GM23248 (cell line): ENCODE data around the gene MAP3K19. TPM values are rescaled to one million over a fixed set of nuclear protein-coding genes. Genes with fewer than 3 reads are reported as not detected.

Experiments
- DNase-seq: peaks from one replicate; pipeline ENCODE4 v3.0.0-alpha.2; 2015
- H2AFZ ChIP-seq: fragments of 200-600 bp; sonication (generic); 2 replicates; pipeline ENCODE4 v1.6.1; 2016; ENCODE audit warnings: antibody characterized with exemption
- H3F3A ChIP-seq: fragments of 200-600 bp; sonication (generic); 2 replicates; pipeline ENCODE4 v1.6.1; 2016; ENCODE audit warnings: mild to moderate bottlenecking, antibody characterized with exemption, mixed run types; ENCODE audit not compliant: insufficient read depth
- H3K27ac ChIP-seq: fragments of 200-600 bp; sonication (generic); 2 replicates; pipeline ENCODE4 v1.5.1; 2016; ENCODE audit warnings: mild to moderate bottlenecking
- H3K27me3 ChIP-seq: fragments of 200-600 bp; sonication (generic); replicated peaks from 2 replicates; pipeline ENCODE4 v1.6.1; 2016; ENCODE audit warnings: mild to moderate bottlenecking; ENCODE audit not compliant: insufficient read depth
- H3K36me3 ChIP-seq: fragments of 200-600 bp; sonication (generic); 2 replicates; pipeline ENCODE4 v1.6.1; 2016; ENCODE audit warnings: low read depth, mild to moderate bottlenecking
- H3K4me1 ChIP-seq: fragments of 200-600 bp; sonication (generic); 2 replicates; pipeline ENCODE4 v1.6.1; 2016; ENCODE audit warnings: mild to moderate bottlenecking; ENCODE audit not compliant: insufficient read depth
- H3K4me2 ChIP-seq: fragments of 200-600 bp; sonication (generic); one replicate; pipeline ENCODE4 v1.6.1; 2016; ENCODE audit warnings: mild to moderate bottlenecking; ENCODE audit not compliant: unreplicated experiment
- H3K4me3 ChIP-seq: fragments of 200-600 bp; sonication (generic); 2 replicates; pipeline ENCODE4 v1.5.1; 2016; ENCODE audit warnings: mild to moderate bottlenecking
- H3K79me2 ChIP-seq: fragments of 200-600 bp; sonication (generic); 2 replicates; pipeline ENCODE4 v1.6.1; 2016; ENCODE audit warnings: mild to moderate bottlenecking; ENCODE audit not compliant: insufficient read depth
- H3K9ac ChIP-seq: fragments of 200-600 bp; sonication (generic); 2 replicates; pipeline ENCODE4 v1.6.1; 2016; ENCODE audit warnings: mild to moderate bottlenecking
- H3K9me2 ChIP-seq: fragments of 200-600 bp; sonication (generic); 2 replicates; pipeline ENCODE4 v1.6.1; 2016; ENCODE audit warnings: mixed run types, mild to moderate bottlenecking, moderate library complexity; ENCODE audit not compliant: insufficient read depth
- H3K9me3 ChIP-seq: fragments of 200-600 bp; sonication (generic); one replicate; pipeline ENCODE4 v1.6.1; 2017; ENCODE audit warnings: low read depth
- H4K20me1 ChIP-seq: fragments of 200-600 bp; sonication (generic); 2 replicates; pipeline ENCODE4 v1.6.0; 2016; ENCODE audit not compliant: insufficient read depth
- EZH2 ChIP-seq: fragments of 200-600 bp; sonication (generic); IDR thresholded peaks from 2 replicates; pipeline ENCODE4 v1.6.1; 2018; ENCODE audit warnings: antibody characterized with exemption, mild to moderate bottlenecking; ENCODE audit not compliant: insufficient read depth, poor library complexity, severe bottlenecking
- EZH2phosphoT487 ChIP-seq: fragments of 200-600 bp; sonication (generic); IDR thresholded peaks from 2 replicates; pipeline ENCODE4 v1.6.1; 2018; ENCODE audit warnings: antibody characterized with exemption, moderate library complexity, mild to moderate bottlenecking, low read depth; ENCODE audit not compliant: insufficient read depth
- WGBS, 2 experiments: methylation state at CpG; one replicate each; pipeline ENCODE4 v1.1.6; 2015 to 2017; ENCODE audit warnings: low lambda C conversion rate in 2 of 2, low coverage in 1 of 2; ENCODE audit errors: missing lambda C conversion rate in 2 of 2; 5-methylcytosine and 5-hydroxymethylcytosine counted together
- in situ Hi-C: fragments of 300-500 bp; cut with MboI; formaldehyde crosslinking; loops from 2 replicates; pipeline ENCODE4 v1.15.0; 2020
- polyA plus RNA-seq: library from polyadenylated mRNA; unstranded; fragments of >200 nt; fragmentation: Nextera tagmentation; extraction: Ambion mirVana; gene quantifications from 2 replicates; pipeline ENCODE4 v1.2.1, GENCODE V29; 2016
- total RNA-seq: library from RNA; depleted of rRNA; stranded (reverse); fragments of >200 nt; shearing (Covaris generic); gene quantifications from 2 replicates; pipeline ENCODE4 v1.2.3, GENCODE V29; 2014

MAP3K19 gene
- total and polyA plus RNA-seq, 2 experiments from 2014 or later, result not detected

DNA sequence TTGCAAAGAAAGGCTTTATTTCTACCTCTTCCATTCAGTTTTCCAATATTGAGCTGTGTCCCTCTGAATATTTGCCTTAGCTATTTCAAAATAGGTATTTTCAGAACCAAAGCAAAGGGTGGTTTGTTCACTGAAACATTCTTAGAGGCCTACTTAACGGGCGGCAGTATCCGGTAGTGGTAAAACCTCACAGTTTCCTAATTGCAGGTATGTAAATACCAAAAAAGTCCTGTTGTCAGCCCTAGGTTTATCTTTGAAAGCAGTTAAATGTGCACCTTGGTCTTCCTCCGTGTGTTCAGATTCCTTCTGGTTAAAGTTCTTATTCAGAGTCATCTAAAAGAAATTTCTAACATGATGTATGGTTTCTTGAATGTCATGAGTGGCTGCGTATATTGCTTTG lies 89.8 kb downstream of the MAP3K19 start:
- no peak for TF ChIP-seq EZH2phosphoT487
- no peak for TF ChIP-seq EZH2
- peaks cover 49% of the 10 kb centered on the region for H3K36me3 ChIP-seq
- no peak overlapping the region for H2AFZ ChIP-seq
- no peak overlapping the region for H3K9ac ChIP-seq
- 87 to 90% methylated on average over 5 of the region's 5 CpGs for WGBS, 2 experiments
- DNase-seq, result no peak
- H3K4me3 ChIP-seq, result no peak overlapping the region
- H4K20me1 ChIP-seq, result no peaks in the 10 kb centered on the region; the same call in 1 of the 2 replicates
- peaks cover 19% of the 10 kb centered on the region for H3K79me2 ChIP-seq
- no peaks in the 10 kb centered on the region for H3K4me1 ChIP-seq
- no peak overlapping the region for H3K27ac ChIP-seq
- H3K4me2 ChIP-seq, result no peak overlapping the region
- H3K27me3 ChIP-seq, result no peaks in the 10 kb centered on the region
- H3K9me2 ChIP-seq, result no peaks in the 10 kb centered on the region
- H3K9me3 ChIP-seq, result no peaks in the 10 kb centered on the region
- H3F3A ChIP-seq, result peaks cover 14% of the 10 kb centered on the region; the same call in 1 of the 2 replicates
- in situ Hi-C loops, result no loop called here

DNA sequence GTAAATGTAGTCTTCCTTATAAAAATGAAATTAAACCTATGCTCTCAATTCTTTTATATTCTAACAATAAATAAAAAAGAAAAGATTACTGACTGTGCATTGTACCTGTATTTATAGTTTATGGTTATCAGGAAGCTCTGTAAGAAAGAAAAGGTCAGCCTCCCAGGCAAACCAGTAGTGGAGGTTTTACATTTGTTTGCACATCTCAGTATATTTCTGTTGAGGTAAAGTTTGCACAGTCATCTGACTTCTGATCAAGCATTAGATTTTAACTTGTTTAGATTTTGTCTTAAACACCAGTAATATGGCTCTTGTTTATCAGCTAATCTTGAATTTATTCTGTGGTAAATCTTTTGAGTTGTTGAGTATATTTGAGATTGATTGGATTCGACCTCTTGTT lies 91.5 kb downstream of the MAP3K19 start:
- no peak for DNase-seq
- no peaks in the 10 kb centered on the region for H3K27me3 ChIP-seq
- H3K9me2 ChIP-seq, result no peaks in the 10 kb centered on the region
- no peak overlapping the region for H3K27ac ChIP-seq
- no peaks in the 10 kb centered on the region for H3K9me3 ChIP-seq
- WGBS, 2 experiments, result 38 to 50% methylated on average over 1 of the region's 1 CpG
- TF ChIP-seq EZH2 (no peak), EZH2phosphoT487 (no peak)
- H3K36me3 ChIP-seq, result peaks cover 62% of the 10 kb centered on the region
- no peaks in the 10 kb centered on the region; the same call in 1 of the 2 replicates for H4K20me1 ChIP-seq
- no peak overlapping the region for H3K4me3 ChIP-seq
- no peaks in the 10 kb centered on the region for H3K4me1 ChIP-seq
- H2AFZ ChIP-seq, result no peak overlapping the region
- peaks cover 36% of the 10 kb centered on the region for H3K79me2 ChIP-seq
- H3K4me2 ChIP-seq, result no peak overlapping the region
- H3F3A ChIP-seq, result 0 out of 2 replicates have a peak, but pooled peaks cover 10% of the 10 kb centered on the region
- in situ Hi-C loops, result no loop called here
- H3K9ac ChIP-seq, result no peak overlapping the region

DNA sequence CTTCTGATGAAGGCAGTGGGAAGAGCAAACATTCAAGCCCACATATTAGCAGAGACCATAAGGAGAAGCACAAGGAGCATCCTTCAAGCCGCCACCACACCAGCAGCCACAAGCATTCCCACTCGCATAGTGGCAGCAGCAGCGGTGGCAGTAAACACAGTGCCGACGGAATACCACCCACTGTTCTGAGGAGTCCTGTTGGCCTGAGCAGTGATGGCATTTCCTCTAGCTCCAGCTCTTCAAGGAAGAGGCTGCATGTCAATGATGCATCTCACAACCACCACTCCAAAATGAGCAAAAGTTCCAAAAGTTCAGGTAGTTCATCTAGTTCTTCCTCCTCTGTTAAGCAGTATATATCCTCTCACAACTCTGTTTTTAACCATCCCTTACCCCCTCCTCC lies 93.2 kb downstream of the MAP3K19 start:
- TF ChIP-seq EZH2phosphoT487 (no peak), EZH2 (no peak)
- no peak for DNase-seq
- no peaks in the 10 kb centered on the region for H3K27me3 ChIP-seq
- H2AFZ ChIP-seq, result no peak overlapping the region
- no peaks in the 10 kb centered on the region; the same call in 1 of the 2 replicates for H4K20me1 ChIP-seq
- H3K4me3 ChIP-seq, result no peak overlapping the region
- 0 out of 2 replicates have a peak, but pooled peaks cover 7% of the 10 kb centered on the region for H3F3A ChIP-seq
- no peaks in the 10 kb centered on the region for H3K9me3 ChIP-seq
- no peaks in the 10 kb centered on the region for H3K4me1 ChIP-seq
- in situ Hi-C loops, result no loop called here
- H3K79me2 ChIP-seq, result peaks cover 51% of the 10 kb centered on the region
- no peaks in the 10 kb centered on the region for H3K9me2 ChIP-seq
- 95 to 99% methylated on average over 5 of the region's 5 CpGs for WGBS, 2 experiments
- no peak overlapping the region for H3K4me2 ChIP-seq
- H3K36me3 ChIP-seq, result peaks cover 62% of the 10 kb centered on the region
- H3K9ac ChIP-seq, result no peak overlapping the region
- no peak overlapping the region for H3K27ac ChIP-seq

DNA sequence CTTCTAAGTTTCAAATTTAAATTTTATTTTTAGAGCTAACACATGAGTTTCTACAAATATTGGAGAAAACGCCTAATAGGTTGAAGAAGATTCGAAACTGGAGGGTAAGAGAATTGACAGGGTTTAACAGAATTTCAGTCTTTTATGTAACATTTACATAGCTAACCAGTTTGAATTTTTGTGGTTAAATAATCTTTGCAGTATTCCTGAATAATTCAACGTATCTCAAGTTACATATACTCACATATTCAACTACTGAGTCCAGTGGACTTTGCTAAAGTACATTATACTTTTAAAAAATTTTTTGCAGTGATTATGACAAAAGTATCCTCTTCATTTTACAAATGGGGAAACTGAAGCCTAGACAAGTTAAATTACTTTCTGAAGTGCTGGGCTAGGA lies 94.6 kb downstream of the MAP3K19 start:
- peaks cover 66% of the 10 kb centered on the region for H3K79me2 ChIP-seq
- no peak for DNase-seq
- H3K4me1 ChIP-seq, result no peaks in the 10 kb centered on the region

DNA sequence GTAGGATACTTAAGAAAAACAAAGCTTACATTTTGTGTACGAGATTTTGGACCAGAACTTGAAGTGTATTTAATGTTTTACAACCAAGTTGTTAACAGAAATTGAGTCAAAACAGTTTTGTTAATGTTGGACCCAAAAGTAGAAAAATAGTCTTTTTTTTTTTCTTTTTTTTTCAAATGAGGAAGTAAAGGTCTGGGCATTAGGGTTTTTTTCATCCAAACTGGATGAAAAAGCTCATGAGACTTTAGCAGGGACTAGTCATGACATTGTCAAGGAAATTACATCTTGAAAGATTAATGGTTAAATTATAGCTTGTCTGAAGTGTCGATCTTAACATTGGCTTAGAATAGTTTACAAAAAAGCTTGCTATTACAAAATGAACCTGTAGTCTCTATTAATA lies 96.4 kb downstream of the MAP3K19 start:
- DNase-seq, result no peak
- H3K27me3 ChIP-seq, result no peaks in the 10 kb centered on the region
- H3K27ac ChIP-seq, result no peak overlapping the region
- TF ChIP-seq EZH2 (no peak), EZH2phosphoT487 (no peak)
- no peaks in the 10 kb centered on the region for H3K9me2 ChIP-seq
- no peak overlapping the region for H3K9ac ChIP-seq
- H3K9me3 ChIP-seq, result no peaks in the 10 kb centered on the region
- H3K36me3 ChIP-seq, result peaks cover 61% of the 10 kb centered on the region
- in situ Hi-C loops, result no loop called here
- no peaks in the 10 kb centered on the region for H4K20me1 ChIP-seq
- no peak overlapping the region for H3K4me2 ChIP-seq
- H3K4me1 ChIP-seq, result no peaks in the 10 kb centered on the region
- 96 to 99% methylated on average over 2 of the region's 2 CpGs for WGBS, 2 experiments
- H2AFZ ChIP-seq, result no peak overlapping the region
- no peaks in the 10 kb centered on the region for H3F3A ChIP-seq
- peaks cover 75% of the 10 kb centered on the region for H3K79me2 ChIP-seq
- H3K4me3 ChIP-seq, result no peak overlapping the region

More for the DNA sequence above, 94.6 kb downstream of the MAP3K19 start:
- Histone ChIP-seq H3K4me2 (no peak overlapping the region), H3F3A (no peaks in the 10 kb centered on the region), H3K4me3 (no peak overlapping the region), H3K27ac (no peak overlapping the region), H3K36me3 (peaks cover 60% of the 10 kb centered on the region), H2AFZ (no peak overlapping the region), H4K20me1 (no peaks in the 10 kb centered on the region; the same call in 1 of the 2 replicates), H3K9me2 (no peaks in the 10 kb centered on the region), H3K27me3 (no peaks in the 10 kb centered on the region), H3K9ac (no peak overlapping the region), H3K9me3 (no peaks in the 10 kb centered on the region)
- WGBS, 2 experiments, result 96 to 97% methylated on average over 3 of the region's 3 CpGs
- TF ChIP-seq EZH2 (no peak), EZH2phosphoT487 (no peak)
- in situ Hi-C loops, result no loop called here
